ENCODE data around the gene ATXN1.

- no peak for TF ChIP-seq CTCF (conservative IDR thresholded peaks at IDR 0.05; ENCODE audit: low read depth, low read length)
- no peak for TF ChIP-seq EZH2phosphoT487 (IDR thresholded peaks at IDR 0.05; ENCODE audit: borderline replicate concordance, low read length)
- TF ChIP-seq EZH2 (IDR thresholded peaks at IDR 0.05; ENCODE audit: low read length, unreplicated experiment): no peak
Observed at GRCh38 chr6:16431106-16431505, 330.2 kb downstream of the ATXN1 start.

Data from PC-3 (cell line).